ENCODE data around the gene SLC44A4. TPM values are rescaled to one million over a fixed set of nuclear protein-coding genes. Genes with fewer than 3 reads are reported as not detected.

Gene SLC44A4
- polyA plus RNA-seq, 2 of the 4 experiments (the other 2 are of a cell fraction), result 0.27 TPM; not detected in 1

- H3K4me1 ChIP-seq, result peaks cover 19% of the 10 kb centered on the region
- ATAC-seq (no peak), DNase-seq (ENCODE audit: low read depth in 1 of 2, low spot score in 1 of 2) (no peak), FAIRE-seq (no peak)
- no peaks in the 10 kb centered on the region for H3K9me3 ChIP-seq
- CTCF ChIA-PET, result no interaction called here
- TF ChIP-seq E2F6 (IDR thresholded peaks at IDR 0.05; ENCODE audit: borderline replicate concordance, low read depth) (no peak), HOXB5 (CRISPR knock-in tag; IDR thresholded peaks at IDR 0.05) (no peak)
- H3K4me2 ChIP-seq, result peak overlapping the region; percentile 91
- 57% methylated on average over 4 of the region's 4 CpGs for WGBS (ENCODE audit: missing lambda C conversion rate)
- peak overlapping the region; percentile 89 to 96 for H3K27ac ChIP-seq
- POLR2A ChIA-PET, result interaction anchor here (0.6 kb wide), 1 partner anchor 13 kb away, joined by 3 read pairs; no protein-coding TSS in a partner anchor
- peak overlapping the region; percentile 97 for H3K4me3 ChIP-seq
Observed at GRCh38 chr6:31896493-31896855, 17.7 kb upstream of the SLC44A4 start.

GRCh38 chr6:31892821-31893220, 14.0 kb upstream of the SLC44A4 start:
- Histone ChIP-seq H3K4me2 (no peak overlapping the region), H3K4me1 (peaks cover 7% of the 10 kb centered on the region; the same call in 2 of the 3 replicates), H3K27ac (no peak overlapping the region), H3K4me3 (no peak overlapping the region), H3K9me3 (no peaks in the 10 kb centered on the region)
- DNase-seq (ENCODE audit: low read depth in 1 of 2, low spot score in 1 of 2), result no peak
- WGBS (ENCODE audit: missing lambda C conversion rate), result 77% methylated on average over 6 of the region's 6 CpGs
- no peak for FAIRE-seq
- ChIA-PET CTCF (interaction anchor here (1.6 kb wide), 1 partner anchor 58 kb away, joined by 5 read pairs; no protein-coding TSS in a partner anchor), POLR2A (no interaction called here)
- no peak for ATAC-seq
- no peak for TF ChIP-seq EP300 (IDR thresholded peaks at IDR 0.05)
- no peak for TF ChIP-seq EHF (CRISPR knock-in tag; IDR thresholded peaks at IDR 0.05)
- no peak for TF ChIP-seq ZC3H11A (IDR thresholded peaks at IDR 0.05)
- TF ChIP-seq MAZ (IDR thresholded peaks at IDR 0.05; ENCODE audit: borderline replicate concordance, low read depth, low read length), result no peak
- no peak for TF ChIP-seq RARB (CRISPR knock-in tag; IDR thresholded peaks at IDR 0.05)
- TF ChIP-seq MAFK (IDR thresholded peaks at IDR 0.05; ENCODE audit: partially characterized antibody), result no peak
- TF ChIP-seq REST (IDR thresholded peaks at IDR 0.05), result no peak
- no peak for TF ChIP-seq RAD21 (conservative IDR thresholded peaks at IDR 0.05 in 1 of 2, IDR thresholded peaks at IDR 0.05 in 1 of 2)
- no peak for TF ChIP-seq HMGXB4 (CRISPR knock-in tag; IDR thresholded peaks at IDR 0.05; ENCODE audit: borderline replicate concordance)
- TF ChIP-seq FOSB (CRISPR knock-in tag; IDR thresholded peaks at IDR 0.05), result no peak

GRCh38 chr6:31889331-31889972, 10.7 kb upstream of the SLC44A4 start:
- ChIA-PET CTCF (interaction anchor here (0.6 to 3.5 kb wide), 12 partner anchors 11 to 1163 kb away, joined by 3 to 25 read pairs (median 3); partner anchors contain the start of genes ABHD16A, LSM2 and SLC44A4), POLR2A (interaction anchor here (0.6 kb wide), 1 partner anchor 238 kb away, joined by 3 read pairs; no protein-coding TSS in a partner anchor)
- Histone ChIP-seq H3K4me2 (no peak overlapping the region), H3K4me3 (no peak overlapping the region), H3K4me1 (no peaks in the 10 kb centered on the region), H3K27ac (no peak overlapping the region), H3K9me3 (no peaks in the 10 kb centered on the region)
- no peak for FAIRE-seq
- 89% methylated on average over 3 of the region's 3 CpGs for WGBS (ENCODE audit: missing lambda C conversion rate)
- no peak for DNase-seq (ENCODE audit: low read depth in 1 of 2, low spot score in 1 of 2)
- ATAC-seq, result no peak
- TF ChIP-seq ELK1 (IDR thresholded peaks at IDR 0.05; ENCODE audit: low read depth, low read length) (no peak), RFX5 (IDR thresholded peaks at IDR 0.05) (no peak), NPAS2 (CRISPR knock-in tag; IDR thresholded peaks at IDR 0.05; ENCODE audit: borderline replicate concordance) (no peak), HMGXB4 (CRISPR knock-in tag; IDR thresholded peaks at IDR 0.05; ENCODE audit: borderline replicate concordance) (no peak), CBX8 (IDR thresholded peaks at IDR 0.05) (no peak), KDM1A (IDR thresholded peaks at IDR 0.05; ENCODE audit: low read depth) (no peak), HOXB13 (CRISPR knock-in tag; IDR thresholded peaks at IDR 0.05; ENCODE audit: low read depth) (no peak), FOXS1 (CRISPR knock-in tag; IDR thresholded peaks at IDR 0.05) (no peak), MAX (IDR thresholded peaks at IDR 0.05) (no peak), RAD21 (conservative IDR thresholded peaks at IDR 0.05 in 1 of 2, IDR thresholded peaks at IDR 0.05 in 1 of 2) (no peak), GATA3 (IDR thresholded peaks at IDR 0.05; ENCODE audit: borderline replicate concordance) (no peak), EHMT2 (IDR thresholded peaks at IDR 0.05; ENCODE audit: low read depth) (no peak), HDAC2 (IDR thresholded peaks at IDR 0.05) (no peak)
